Measurements from ENCODE around the gene OR6C70.
"Not testable (repeated sequence)": the region's sequence is repeated elsewhere in the genome, so short reads cannot be mapped to it uniquely, and the experiment has no call there.

OR6C70 gene

DNA sequence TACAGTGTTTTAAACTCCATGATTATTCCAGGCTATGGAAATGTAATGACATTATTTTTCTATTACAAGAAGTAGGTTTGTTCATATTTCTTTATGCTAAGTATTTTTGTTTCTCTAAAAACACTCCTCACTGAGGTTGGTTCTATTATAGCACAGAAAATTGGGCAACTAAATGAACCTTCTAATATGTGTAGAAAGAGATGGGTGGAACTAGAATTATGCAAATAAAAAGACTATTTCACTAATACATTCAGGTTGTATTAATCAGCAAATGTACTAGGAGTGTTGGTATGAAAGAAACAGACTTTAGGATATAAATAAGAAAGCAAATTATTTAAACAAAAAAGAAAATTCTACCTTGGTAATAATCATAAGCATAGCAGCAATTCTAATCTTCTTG, 21.1 kb downstream of the OR6C70 start:
- no peak for DNase-seq
- no peaks in the 10 kb centered on the region for H3K9me3 Mint-ChIP-seq

DNA sequence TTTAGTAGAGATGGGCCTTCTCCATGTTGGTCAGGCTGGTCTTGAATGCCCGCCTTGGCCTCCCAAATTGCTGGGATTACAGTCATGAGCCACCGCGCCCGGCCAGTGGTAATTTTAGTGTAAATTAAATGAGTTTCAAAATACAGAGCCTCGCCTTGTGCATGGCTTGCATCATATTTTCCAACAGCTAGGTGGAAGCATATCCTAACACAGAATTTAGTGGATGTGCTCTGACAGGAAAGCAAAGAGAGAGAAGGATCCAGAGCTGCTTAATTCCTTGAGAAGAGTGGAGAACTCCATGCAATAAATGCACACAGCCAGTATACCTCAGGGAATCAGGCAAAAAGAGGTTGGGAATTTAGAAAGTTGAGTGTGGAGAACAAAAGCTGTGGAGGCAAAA, 23.6 kb downstream of the OR6C70 start:
- Mint-ChIP-seq H3K9me3 (no peaks in the 10 kb centered on the region), H3K27me3 (peaks cover 6 to 17% of the 10 kb centered on the region in 2 donors), H3K4me3 (no peak overlapping the region), H3K27ac (no peak overlapping the region), H3K36me3 (ENCODE audit: insufficient read depth) (no peaks in the 10 kb centered on the region), H3K4me1 (ENCODE audit: low read depth in 2 of 2) (no peaks in the 10 kb centered on the region)
- DNase-seq = no peak
- ATAC-seq (replicated peaks) = no peak

More for the DNA sequence above, 21.1 kb downstream of the OR6C70 start:
- H3K27me3 Mint-ChIP-seq = peaks cover 17 to 20% of the 10 kb centered on the region in 2 donors
- no peaks in the 10 kb centered on the region for H3K4me1 Mint-ChIP-seq (ENCODE audit: low read depth in 2 of 2)
- no peak overlapping the region for H3K27ac Mint-ChIP-seq
- no peak overlapping the region for H3K4me3 Mint-ChIP-seq
- no peak for ATAC-seq (replicated peaks)
- H3K36me3 Mint-ChIP-seq (ENCODE audit: insufficient read depth) = no peaks in the 10 kb centered on the region

DNA sequence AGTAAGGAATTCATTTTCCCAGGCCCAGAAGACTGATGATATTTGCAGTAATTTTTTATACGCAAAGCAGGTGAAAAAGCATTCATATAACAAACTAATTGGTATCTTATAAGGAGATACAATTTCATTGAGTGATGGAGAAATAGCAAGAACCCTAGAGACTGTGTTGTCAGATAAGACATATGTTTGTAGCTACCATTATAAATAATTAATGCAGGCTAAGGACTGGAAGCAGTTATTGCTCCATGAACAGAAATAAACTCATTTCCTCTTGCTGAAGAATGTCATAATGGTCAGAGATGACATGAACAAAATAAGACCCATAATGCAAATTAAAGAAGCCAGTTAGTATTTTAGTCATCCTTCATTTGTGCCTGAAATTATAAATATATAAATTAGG, 24.6 kb downstream of the OR6C70 start:
- H3K4me3 Mint-ChIP-seq = no peak overlapping the region
- no peak overlapping the region for H3K27ac Mint-ChIP-seq

DNA sequence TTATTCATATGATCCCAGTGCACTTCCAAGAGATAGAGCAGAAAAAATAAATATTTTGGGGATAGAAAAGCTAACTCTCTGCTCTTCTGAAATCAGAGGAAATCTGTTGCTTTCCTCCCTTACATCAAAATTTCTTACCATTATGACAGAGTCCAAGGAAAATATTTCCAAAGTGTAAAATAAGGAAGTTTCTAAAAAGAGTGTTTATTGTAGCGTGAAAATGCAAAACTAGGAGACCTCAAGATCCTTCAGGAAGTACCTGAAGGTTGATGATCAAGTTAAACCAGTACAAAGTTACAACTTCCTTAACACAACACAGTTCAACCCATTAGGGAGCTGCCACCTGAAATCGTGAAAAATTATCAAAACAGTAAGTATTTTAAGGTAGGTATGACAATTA, 26.2 kb downstream of the OR6C70 start, which contains the start of gene OR6C2:
Gene OR6C2 (plus strand): TSS at position 301 of the 400 bp plus-strand sequence. CDS start 8,138 bp downstream, outside the sequence.
- Mint-ChIP-seq H3K36me3 (ENCODE audit: insufficient read depth) (no peaks in the 10 kb centered on the region), H3K27ac (no peak within 1 kb of the TSS), H3K27me3 (peaks cover 6 to 15% of the 10 kb centered on the region in 2 donors), H3K4me3 (no peak within 1 kb of the TSS), H3K9me3 (peaks cover 0 to 2% of the 10 kb centered on the region in 2 donors), H3K4me1 (ENCODE audit: low read depth in 2 of 2) (no peaks in the 10 kb centered on the region)
- ATAC-seq (replicated peaks) = no peak
- no peak for DNase-seq

More for the DNA sequence above, 24.6 kb downstream of the OR6C70 start:
- no peak for ATAC-seq (replicated peaks)
- Mint-ChIP-seq H3K4me1 (ENCODE audit: low read depth in 2 of 2) (no peaks in the 10 kb centered on the region), H3K36me3 (ENCODE audit: insufficient read depth) (no peaks in the 10 kb centered on the region), H3K9me3 (peaks cover 0 to 2% of the 10 kb centered on the region in 2 donors), H3K27me3 (peaks cover 6 to 15% of the 10 kb centered on the region in 2 donors)
- no peak for DNase-seq

DNA sequence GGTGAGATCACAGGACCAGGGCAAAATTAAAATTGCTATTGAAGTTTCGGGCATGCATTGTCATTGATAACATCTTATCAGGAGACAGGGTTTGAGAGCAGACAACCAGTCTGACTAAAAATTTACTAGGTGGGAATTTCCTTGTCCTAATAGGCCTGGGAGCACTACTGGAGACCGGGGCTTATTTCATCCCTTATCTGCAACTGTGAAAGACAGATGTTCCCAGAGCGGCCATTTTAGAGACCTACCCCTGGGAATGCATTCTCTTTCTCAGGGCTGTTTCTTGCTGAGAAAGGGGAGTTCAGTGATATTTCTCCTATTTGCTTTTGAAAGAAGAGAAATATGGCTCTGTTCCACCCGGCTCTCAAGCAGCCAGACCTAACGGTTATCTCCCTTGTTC, 28.7 kb downstream of the OR6C70 start:
- not testable (repeated sequence) for H3K36me3 Mint-ChIP-seq (ENCODE audit: insufficient read depth); H3K27me3 Mint-ChIP-seq; H3K4me3 Mint-ChIP-seq; H3K27ac Mint-ChIP-seq; ATAC-seq (replicated peaks); H3K9me3 Mint-ChIP-seq; DNase-seq; H3K4me1 Mint-ChIP-seq (ENCODE audit: low read depth in 2 of 2)

DNA sequence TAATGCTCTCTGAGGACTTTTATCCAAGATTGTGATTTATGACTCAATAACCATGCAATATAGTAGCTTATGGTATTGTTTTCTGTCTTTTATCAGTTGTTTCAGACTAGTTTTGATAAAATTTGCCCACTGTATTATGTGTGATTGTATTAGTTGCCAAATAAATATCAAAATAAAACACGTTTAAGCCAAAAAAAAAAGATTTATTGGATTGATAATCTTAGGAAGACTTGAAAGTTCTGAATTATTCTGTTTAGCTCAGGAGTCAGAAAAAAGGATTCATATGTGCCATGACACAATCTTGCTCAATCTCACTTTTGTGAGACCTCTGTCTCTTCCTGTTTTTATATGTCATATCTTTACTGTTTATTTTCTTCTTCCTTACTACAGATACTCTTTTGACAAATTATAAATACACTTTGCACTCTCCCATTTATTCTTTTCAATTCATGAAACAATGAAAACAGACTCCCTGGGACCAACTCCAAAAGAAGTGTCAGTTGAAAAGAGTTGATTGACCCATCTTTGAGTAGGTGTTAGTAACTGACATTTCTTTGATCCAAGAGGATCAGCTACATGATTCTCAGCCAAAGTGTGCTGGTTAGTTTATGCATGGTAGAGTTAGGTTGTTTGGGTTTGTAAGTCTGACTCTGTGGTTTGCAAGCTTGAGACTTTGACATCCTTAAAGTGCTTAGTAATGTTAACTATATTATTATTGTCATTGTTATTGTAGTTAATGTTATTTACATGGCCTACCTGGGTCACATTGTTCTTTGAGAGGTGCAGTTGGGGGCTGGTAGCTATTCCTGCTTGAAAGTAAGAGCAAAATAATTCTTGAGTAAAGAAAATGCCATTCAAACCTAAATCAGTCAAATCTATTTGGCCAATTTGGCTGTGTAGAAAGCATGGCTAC, 41.4 kb downstream of the OR6C70 start:
- H3K4me3 Mint-ChIP-seq = no peak overlapping the region
- H3K36me3 Mint-ChIP-seq (ENCODE audit: insufficient read depth) = no peaks in the 10 kb centered on the region
- ATAC-seq (replicated peaks) = no peak
- no peaks in the 10 kb centered on the region for H3K9me3 Mint-ChIP-seq
- no peak overlapping the region for H3K27ac Mint-ChIP-seq
- H3K4me1 Mint-ChIP-seq (ENCODE audit: low read depth in 2 of 2) = no peaks in the 10 kb centered on the region
- peaks cover 30 to 51% of the 10 kb centered on the region in 2 donors for H3K27me3 Mint-ChIP-seq
- no peak for DNase-seq

DNA sequence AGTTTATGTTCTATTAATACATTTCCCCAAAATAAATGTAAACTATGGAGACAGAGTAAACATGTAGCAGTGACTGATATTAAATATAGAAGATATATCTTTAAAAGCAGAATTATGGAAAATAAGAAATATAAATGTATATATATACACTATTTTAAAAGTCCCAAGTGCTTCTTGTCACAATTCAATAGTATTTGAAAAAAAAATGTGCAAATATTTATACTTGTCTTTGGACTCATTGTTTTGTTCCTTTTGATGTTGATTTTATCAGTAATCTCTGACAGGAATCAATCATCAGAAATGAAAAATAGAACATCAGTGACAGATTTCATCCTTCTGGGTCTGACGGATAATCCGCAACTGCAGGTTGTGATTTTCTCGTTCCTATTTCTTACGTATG, 44.0 kb downstream of the OR6C70 start, which contains the start of gene OR6C76:
Gene OR6C76 (plus strand): TSS at position 301 of the 400 bp plus-strand sequence. CDS start 0 bp downstream, at position 301.
- no peak within 1 kb of the TSS for H3K27ac Mint-ChIP-seq
- no peaks in the 10 kb centered on the region for H3K36me3 Mint-ChIP-seq (ENCODE audit: insufficient read depth)
- H3K4me1 Mint-ChIP-seq (ENCODE audit: low read depth in 2 of 2) = no peaks in the 10 kb centered on the region
- H3K9me3 Mint-ChIP-seq = no peaks in the 10 kb centered on the region
- H3K27me3 Mint-ChIP-seq = peaks cover 25 to 40% of the 10 kb centered on the region in 2 donors
- H3K4me3 Mint-ChIP-seq = no peak within 1 kb of the TSS
- no peak for DNase-seq
- no peak for ATAC-seq (replicated peaks)

DNA sequence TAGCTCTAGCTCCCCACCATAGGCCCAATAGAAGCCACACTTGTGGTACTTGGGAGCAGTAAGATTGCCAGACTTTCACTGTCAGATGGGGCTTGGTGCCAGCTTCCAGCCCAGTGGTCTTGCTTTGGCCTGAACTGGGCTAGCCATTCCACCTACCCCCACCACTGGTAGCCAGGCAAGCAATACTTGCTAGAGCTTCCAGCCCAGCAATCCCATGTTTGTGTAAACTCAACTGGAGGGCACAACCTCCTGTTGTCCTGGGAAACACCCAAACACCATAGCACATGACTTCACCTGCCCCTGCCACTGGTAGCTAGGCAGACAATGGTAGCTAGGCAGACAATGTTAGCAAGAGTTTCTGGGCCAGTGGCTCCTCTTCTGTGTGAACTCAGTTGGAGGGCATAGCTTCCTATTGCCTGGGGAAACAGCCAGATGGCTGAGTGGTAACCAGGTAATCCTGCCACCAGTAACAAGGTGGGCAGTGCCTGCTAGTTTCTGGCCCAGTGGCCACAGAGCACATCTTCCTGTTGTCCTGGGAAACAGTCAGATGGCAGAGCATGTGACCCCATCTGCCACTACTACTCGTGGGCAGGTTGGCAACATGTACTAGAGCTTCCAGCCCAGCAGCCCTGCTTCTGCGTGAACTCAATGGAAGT, 49.5 kb downstream of the OR6C70 start:
- DNase-seq (no peak), ATAC-seq (replicated peaks) (no peak)
- Mint-ChIP-seq H3K27ac (no peak overlapping the region), H3K4me3 (no peak overlapping the region), H3K27me3 (peaks cover 52 to 60% of the 10 kb centered on the region in 2 donors), H3K36me3 (ENCODE audit: insufficient read depth) (no peaks in the 10 kb centered on the region), H3K9me3 (no peaks in the 10 kb centered on the region), H3K4me1 (ENCODE audit: low read depth in 2 of 2) (peaks cover 2 to 3% of the 10 kb centered on the region in 2 donors)

All from effector memory CD8-positive, alpha-beta T cell (primary cell).